GM19452 (cell line): Measurements from ENCODE around the gene SLC4A1AP.
"Not testable (repeated sequence)": the region's sequence is repeated elsewhere in the genome, so short reads cannot be mapped to it uniquely, and the experiment has no call there.

ENCODE experiments used
- ATAC-seq: cut with Tn5 transposase; IDR thresholded peaks from one replicate; pipeline ENCODE4 v1.9.1; 2021; ENCODE audit not compliant: unreplicated experiment

SLC4A1AP gene, protein sequence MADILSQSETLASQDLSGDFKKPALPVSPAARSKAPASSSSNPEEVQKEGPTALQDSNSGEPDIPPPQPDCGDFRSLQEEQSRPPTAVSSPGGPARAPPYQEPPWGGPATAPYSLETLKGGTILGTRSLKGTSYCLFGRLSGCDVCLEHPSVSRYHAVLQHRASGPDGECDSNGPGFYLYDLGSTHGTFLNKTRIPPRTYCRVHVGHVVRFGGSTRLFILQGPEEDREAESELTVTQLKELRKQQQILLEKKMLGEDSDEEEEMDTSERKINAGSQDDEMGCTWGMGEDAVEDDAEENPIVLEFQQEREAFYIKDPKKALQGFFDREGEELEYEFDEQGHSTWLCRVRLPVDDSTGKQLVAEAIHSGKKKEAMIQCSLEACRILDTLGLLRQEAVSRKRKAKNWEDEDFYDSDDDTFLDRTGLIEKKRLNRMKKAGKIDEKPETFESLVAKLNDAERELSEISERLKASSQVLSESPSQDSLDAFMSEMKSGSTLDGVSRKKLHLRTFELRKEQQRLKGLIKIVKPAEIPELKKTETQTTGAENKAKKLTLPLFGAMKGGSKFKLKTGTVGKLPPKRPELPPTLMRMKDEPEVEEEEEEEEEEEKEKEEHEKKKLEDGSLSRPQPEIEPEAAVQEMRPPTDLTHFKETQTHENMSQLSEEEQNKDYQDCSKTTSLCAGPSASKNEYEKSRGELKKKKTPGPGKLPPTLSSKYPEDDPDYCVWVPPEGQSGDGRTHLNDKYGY

GRCh38 chr2:27663285-27664153, at the start of gene SLC4A1AP, which contains the start of gene SUPT7L:
Gene SLC4A1AP, plus strand, starts transcription at chr2:27663889. Its CDS starts 26 bp downstream, at chr2:27663915.
Gene SUPT7L, minus strand, starts transcription at chr2:27663614. Its CDS starts 1,422 bp downstream, at chr2:27662192.
- ATAC-seq = peak; percentile 67

- ATAC-seq = no peak
Measured at GRCh38 chr2:27613985-27614384, 49.7 kb upstream of the SLC4A1AP start.

GRCh38 chr2:27615316-27615715, 48.4 kb upstream of the SLC4A1AP start:
- no peak for ATAC-seq

DNA sequence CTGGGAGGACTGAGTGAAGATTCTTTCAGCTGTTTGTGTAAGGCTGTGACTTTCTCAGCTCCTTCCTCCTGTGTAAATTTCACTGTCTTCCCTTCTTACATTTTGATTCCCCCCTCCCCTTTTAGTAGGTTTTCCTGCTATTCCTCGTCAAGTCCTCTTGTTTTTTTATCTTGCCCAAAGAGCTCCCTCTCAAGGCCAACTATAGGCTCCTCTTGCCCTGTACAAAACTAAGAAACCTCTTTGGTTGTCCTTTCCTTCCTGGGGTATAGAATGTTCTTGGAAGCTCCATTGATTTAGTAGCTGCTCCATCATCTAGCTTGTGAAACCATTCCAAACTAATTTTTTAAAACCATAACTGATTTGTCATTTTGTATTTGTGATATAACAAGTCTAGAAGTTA, 42.2 kb upstream of the SLC4A1AP start:
- ATAC-seq = no peak

GRCh38 chr2:27622921-27623384, 40.7 kb upstream of the SLC4A1AP start:
- ATAC-seq = no peak

DNA sequence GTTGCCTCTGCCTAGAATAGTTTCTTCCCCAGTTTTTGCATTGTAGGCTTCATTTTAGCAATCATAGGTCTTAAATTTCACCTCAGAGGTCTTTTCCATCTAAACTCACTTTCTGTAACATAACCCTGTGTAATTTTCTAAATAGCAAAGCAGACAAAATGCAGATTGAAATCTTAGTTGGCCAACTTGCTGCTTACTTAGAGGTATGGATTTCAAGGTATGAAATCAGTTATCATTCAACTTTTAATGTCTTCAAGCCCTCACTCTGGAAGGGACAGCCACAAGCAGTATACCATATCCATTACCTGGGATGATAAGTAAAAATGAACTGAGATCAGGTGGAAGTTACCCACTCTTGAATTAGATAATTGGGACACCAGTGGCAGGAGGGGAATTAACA, 38.7 kb upstream of the SLC4A1AP start:
- no peak for ATAC-seq

DNA sequence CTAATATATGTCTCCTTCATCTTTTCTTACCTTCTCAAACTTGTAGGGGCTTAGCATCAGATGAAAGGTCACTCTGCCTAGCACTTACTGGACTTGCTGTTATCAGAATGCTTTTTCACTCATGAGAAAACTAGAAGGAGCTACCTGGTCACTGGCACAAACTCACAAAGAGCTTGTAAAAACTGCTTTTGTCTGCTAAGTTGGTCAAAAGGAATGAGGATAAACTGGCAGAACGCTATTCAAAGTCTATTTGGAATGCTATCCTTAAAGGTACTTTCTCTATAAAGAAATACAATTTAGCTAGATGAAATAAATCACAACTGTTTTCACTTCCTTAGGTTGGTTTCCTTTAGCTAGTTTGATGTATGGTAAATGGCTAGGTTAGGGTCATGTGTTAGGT, 37.4 kb upstream of the SLC4A1AP start:
- not testable (repeated sequence) for ATAC-seq

- not testable (repeated sequence) for ATAC-seq
Measured at GRCh38 chr2:27626921-27627320, 36.8 kb upstream of the SLC4A1AP start.

DNA sequence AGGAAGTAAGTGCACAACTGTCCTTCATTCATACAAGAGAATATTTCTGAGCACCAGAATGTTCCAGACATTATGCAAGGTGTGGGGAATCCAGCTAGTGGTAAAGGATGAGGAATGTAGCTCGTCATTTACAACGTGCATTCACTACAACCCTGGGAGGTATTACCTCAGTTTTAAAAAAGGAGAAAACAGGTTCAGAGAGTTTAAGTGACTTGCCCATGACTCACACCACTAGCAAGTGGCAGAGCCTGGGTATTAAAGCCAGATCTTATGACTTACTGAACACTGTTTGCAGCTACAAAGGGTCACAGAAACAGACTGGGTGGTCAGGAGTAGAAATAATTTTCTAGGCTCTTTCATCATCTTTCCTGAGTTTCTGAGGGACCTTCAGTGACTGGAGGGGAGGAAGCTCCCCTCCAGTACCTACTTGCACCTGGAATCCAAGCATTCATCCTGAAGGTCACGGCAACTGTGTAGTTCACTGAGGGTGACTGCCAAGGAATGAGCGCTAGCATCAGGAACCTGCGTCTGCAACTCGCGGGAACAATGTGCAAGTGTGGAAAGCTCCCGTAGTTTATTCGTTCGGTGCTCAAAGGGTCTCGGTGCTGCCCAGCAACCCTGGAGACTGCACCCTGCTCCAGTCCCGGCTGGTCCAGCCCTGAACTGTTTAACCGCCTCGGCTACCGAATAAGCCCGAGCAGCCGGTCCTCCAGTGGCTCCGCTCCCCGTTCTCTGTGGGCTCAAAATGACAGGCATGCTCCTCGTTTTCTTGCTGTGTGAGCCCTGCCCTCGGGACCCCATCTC, 35.5 kb upstream of the SLC4A1AP start:
- peak; percentile 13 for ATAC-seq

- peak; percentile 95 for ATAC-seq
Measured at GRCh38 chr2:27628767-27629709, 34.7 kb upstream of the SLC4A1AP start, which contains the start of the genes CCDC121 and GPN1. Gene CCDC121, minus strand, starts transcription at chr2:27629012. Its CDS starts 1,213 bp downstream, at chr2:27627799. Gene GPN1, plus strand, starts transcription at chr2:27629050. Its CDS starts 9 bp downstream, at chr2:27629059.

DNA sequence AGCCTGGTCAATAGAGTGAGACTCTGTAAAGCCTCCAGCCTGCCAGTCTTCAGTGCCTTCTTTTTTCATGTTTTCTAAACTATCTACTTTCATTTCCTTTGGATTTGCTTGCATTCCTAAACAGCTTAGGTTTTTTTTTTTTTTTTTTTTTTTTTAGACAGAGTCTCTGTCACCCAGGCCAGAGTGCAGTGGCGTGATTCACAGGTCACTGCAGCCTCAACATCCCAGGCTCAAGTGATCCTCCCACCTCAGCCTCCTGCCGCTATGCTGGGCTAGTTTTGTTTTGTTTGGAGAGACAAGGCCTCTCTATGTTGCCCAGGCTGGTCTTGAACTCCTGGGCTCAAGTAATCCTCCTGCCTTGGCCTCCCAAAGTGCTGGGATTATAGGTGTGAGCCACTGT, 33.4 kb upstream of the SLC4A1AP start:
- ATAC-seq = not testable (repeated sequence)

DNA sequence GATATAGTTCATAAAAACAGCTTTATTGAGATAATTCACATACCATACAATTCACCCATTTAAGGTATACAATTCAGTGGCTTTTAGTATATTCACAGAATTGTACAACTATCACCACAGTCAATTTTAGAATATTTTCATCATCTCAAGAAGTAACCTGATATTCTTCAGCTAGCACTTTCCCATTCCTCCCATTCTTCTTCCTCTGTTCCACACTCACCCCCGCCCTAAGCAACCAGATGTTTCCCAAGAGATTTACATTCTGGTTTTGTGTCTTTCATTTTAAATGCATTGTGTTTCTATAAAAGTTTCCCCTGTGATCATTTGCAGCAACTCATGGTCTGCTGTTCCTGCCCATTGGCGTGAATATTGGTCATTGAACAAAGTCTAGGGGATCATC, 29.4 kb upstream of the SLC4A1AP start:
- ATAC-seq = no peak

- ATAC-seq = no peak
Measured at GRCh38 chr2:27636766-27637165, 26.9 kb upstream of the SLC4A1AP start.

- ATAC-seq = no peak
Measured at GRCh38 chr2:27638037-27638637, 25.6 kb upstream of the SLC4A1AP start.

DNA sequence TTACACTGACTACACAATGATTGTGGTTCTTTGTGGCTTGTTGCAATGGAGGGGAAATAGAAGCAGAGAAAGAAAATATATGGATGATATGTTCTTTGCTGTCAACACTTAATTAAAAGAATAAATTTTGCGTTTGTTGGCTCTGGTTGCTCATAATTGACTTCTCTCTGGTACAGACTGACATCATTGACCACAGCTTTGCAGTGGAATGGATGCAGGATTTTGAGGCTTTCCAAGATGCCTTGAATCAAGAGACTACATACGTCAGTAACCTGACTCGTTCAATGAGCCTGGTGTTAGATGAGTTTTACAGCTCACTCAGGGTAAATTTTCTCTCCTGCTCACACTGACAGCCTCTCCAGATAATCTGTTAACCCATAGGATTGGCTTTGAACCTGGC, 25.0 kb upstream of the SLC4A1AP start:
- no peak for ATAC-seq

GRCh38 chr2:27640722-27641245, 22.9 kb upstream of the SLC4A1AP start:
- no peak for ATAC-seq

- ATAC-seq = no peak
Measured at GRCh38 chr2:27645197-27645596, 18.5 kb upstream of the SLC4A1AP start.

DNA sequence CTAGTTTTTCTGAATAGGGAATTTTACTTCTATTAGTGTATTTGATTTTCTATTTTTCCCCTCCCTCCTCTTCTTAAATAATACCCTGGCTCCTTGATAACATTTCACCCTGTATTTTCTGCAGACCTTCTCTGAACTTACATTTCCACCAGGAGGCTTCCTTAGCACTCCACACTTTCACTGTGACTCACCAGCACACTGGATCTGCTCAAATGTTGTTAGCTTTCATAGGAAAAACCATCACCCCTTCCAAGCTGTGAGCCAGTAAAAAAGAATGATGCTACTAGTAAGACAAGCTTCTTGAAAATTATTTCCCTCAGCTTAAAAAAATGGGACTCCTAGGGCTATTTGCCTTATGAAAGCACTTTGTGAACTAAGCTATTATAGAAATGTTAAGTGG, 16.4 kb upstream of the SLC4A1AP start:
- no peak for ATAC-seq
